ENCODE results near the gene ADAMTS17. TPM values are rescaled to one million over a fixed set of nuclear protein-coding genes. Genes with fewer than 3 reads are reported as not detected.
"Not testable (repeated sequence)": the region's sequence is repeated elsewhere in the genome, so short reads cannot be mapped to it uniquely, and the experiment has no call there.

ADAMTS17 gene
- polyA plus RNA-seq, 3 donors from 2014 or later: 0.27 to 0.53 TPM; not detected in 1

DNA sequence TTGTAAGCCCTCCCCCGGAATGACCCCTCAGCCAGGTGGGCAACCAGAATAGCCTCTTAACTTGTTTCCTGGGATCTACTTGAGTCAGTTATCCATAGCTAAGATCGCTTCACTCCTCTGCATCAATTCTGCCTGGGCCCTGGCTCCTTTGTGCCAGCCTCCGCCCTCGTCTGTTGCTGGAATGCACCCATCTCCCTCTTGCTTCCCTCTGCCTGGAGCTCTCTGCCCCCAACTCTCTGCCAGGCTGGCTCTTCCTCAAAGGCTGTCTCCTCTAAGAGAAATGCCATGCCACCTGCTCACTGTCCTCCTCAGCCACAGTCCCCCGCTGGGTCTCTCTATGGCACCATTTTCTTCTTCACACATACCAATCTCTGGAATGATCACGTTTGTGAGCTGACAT, 240.8 kb downstream of the ADAMTS17 start:
- H3K27ac Mint-ChIP-seq: no peak overlapping the region

DNA sequence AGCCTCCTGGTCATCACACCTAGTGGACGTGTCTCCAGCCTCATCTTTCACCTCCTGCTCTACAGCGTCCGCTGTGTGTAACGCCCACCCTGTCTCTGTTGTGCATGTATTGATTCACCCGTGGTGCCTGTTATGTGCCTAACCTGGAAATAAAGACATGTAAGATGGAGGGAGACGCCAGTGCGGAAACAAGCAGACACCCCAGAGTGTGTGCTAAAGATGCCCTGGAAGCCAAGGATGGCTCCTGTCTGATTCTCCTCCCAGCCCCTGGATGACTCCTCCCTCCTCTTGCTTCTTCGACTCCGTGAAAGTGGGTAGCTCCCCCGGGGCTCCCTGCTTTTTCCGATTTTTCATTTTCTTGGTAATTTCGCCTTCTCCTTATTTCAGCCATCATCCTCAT, 241.8 kb downstream of the ADAMTS17 start:
- Mint-ChIP-seq H3K27me3 (ENCODE audit: low read depth in 3 of 3) (peaks cover 0 to 5% (median 3%) of the 10 kb centered on the region in 3 donors), H3K27ac (no peak overlapping the region), H3K36me3 (no peaks in the 10 kb centered on the region), H3K4me1 (no peaks in the 10 kb centered on the region), H3K9me3 (no peaks in the 10 kb centered on the region), H3K4me3 (no peak overlapping the region)
- no peak for DNase-seq

More for the DNA sequence above, 240.8 kb downstream of the ADAMTS17 start:
- Mint-ChIP-seq H3K4me3 (no peak overlapping the region), H3K36me3 (no peaks in the 10 kb centered on the region), H3K4me1 (no peaks in the 10 kb centered on the region), H3K9me3 (no peaks in the 10 kb centered on the region), H3K27me3 (ENCODE audit: low read depth in 3 of 3) (peaks cover 0 to 5% (median 3%) of the 10 kb centered on the region in 3 donors)
- no peak for DNase-seq

GRCh38 chr15:100098705-100099104, 243.1 kb downstream of the ADAMTS17 start:
- H3K27ac Mint-ChIP-seq: no peak overlapping the region
- H3K4me3 Mint-ChIP-seq: no peak overlapping the region
- peaks cover 0 to 5% (median 3%) of the 10 kb centered on the region in 3 donors for H3K27me3 Mint-ChIP-seq (ENCODE audit: low read depth in 3 of 3)
- no peaks in the 10 kb centered on the region for H3K4me1 Mint-ChIP-seq
- no peaks in the 10 kb centered on the region for H3K9me3 Mint-ChIP-seq
- no peak for DNase-seq
- H3K36me3 Mint-ChIP-seq: no peaks in the 10 kb centered on the region

- Mint-ChIP-seq H3K27ac (no peak overlapping the region), H3K4me1 (no peaks in the 10 kb centered on the region), H3K4me3 (no peak overlapping the region), H3K36me3 (no peaks in the 10 kb centered on the region), H3K9me3 (no peaks in the 10 kb centered on the region), H3K27me3 (ENCODE audit: low read depth in 3 of 3) (peaks cover 2 to 5% (median 3%) of the 10 kb centered on the region in 3 donors)
- DNase-seq: no peak
These were observed 244.2 kb downstream of the ADAMTS17 start for GRCh38 chr15:100097342-100098127.

- Mint-ChIP-seq H3K4me3 (no peak overlapping the region), H3K4me1 (no peaks in the 10 kb centered on the region), H3K27ac (no peak overlapping the region), H3K27me3 (ENCODE audit: low read depth in 3 of 3) (peaks cover 2 to 3% (median 2%) of the 10 kb centered on the region in 3 donors), H3K36me3 (no peaks in the 10 kb centered on the region), H3K9me3 (no peaks in the 10 kb centered on the region)
- no peak for DNase-seq
These were observed 245.1 kb downstream of the ADAMTS17 start for GRCh38 chr15:100096700-100097099.

DNA sequence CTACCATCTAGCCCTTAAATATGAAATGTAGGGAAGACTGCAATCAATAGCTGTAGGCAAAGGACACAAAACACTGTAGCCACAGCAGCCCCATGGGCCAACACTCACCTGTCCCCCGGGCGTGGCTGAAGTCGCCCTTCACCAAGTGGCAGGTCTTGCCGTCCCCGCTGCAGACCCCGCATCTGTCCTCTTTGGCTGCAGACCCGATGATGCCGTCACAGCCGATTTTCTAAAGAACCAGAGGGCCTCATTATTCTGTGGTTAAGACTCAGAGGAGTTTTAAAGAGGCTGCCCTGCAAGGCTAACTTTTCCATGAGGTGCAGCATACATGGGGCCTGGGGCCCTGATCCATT, 245.6 kb downstream of the ADAMTS17 start:
- no peaks in the 10 kb centered on the region for H3K36me3 Mint-ChIP-seq
- DNase-seq: no peak
- H3K4me3 Mint-ChIP-seq: no peak overlapping the region
- peaks cover 2 to 3% (median 2%) of the 10 kb centered on the region in 3 donors for H3K27me3 Mint-ChIP-seq (ENCODE audit: low read depth in 3 of 3)
- no peaks in the 10 kb centered on the region for H3K9me3 Mint-ChIP-seq
- no peak overlapping the region for H3K27ac Mint-ChIP-seq
- H3K4me1 Mint-ChIP-seq: no peaks in the 10 kb centered on the region

DNA sequence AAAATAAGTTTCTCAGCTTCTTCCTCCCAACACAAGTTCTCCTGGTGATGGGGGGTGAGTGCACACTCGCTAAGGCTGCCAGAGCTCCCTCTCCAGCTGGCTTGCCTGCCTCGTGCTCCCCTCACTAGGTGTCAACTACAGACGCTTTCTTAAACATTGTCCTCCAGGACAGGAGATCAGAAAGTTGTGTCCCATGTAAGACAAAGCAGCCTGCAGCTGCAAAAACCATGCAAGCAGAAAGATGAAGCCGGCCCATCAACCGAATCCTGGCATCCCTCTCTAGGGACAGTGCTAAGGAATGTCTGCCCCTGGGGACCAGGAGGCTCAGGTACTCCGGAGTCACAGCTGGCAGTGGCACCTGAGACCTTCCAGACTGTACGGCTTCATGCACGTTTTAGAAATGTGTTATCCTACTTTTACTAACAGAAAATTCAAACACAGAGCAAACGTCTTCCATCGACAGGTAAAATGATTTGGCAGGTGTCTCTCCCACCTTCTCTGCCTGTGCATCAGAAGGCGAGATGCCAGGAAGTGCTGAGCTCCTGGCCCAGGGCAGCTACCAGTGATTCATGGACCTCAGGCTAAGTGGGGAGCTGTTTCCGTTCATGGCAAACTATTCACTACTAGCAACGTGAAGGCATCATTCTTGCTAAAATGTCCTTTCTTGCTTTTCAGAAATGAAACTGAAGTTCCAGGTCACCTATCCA, 246.1 kb downstream of the ADAMTS17 start:
- no peaks in the 10 kb centered on the region for H3K36me3 Mint-ChIP-seq
- no peak overlapping the region for H3K4me3 Mint-ChIP-seq
- no peaks in the 10 kb centered on the region for H3K9me3 Mint-ChIP-seq
- H3K4me1 Mint-ChIP-seq: no peaks in the 10 kb centered on the region
- DNase-seq: no peak
- H3K27ac Mint-ChIP-seq: no peak overlapping the region
- peaks cover under 1 to 3% (median 2%) of the 10 kb centered on the region in 3 donors for H3K27me3 Mint-ChIP-seq (ENCODE audit: low read depth in 3 of 3)

- no peaks in the 10 kb centered on the region for H3K36me3 Mint-ChIP-seq
- H3K27me3 Mint-ChIP-seq (ENCODE audit: low read depth in 3 of 3): peaks cover 0 to 3% (median 2%) of the 10 kb centered on the region in 3 donors
- H3K27ac Mint-ChIP-seq: no peak overlapping the region
- H3K4me1 Mint-ChIP-seq: no peaks in the 10 kb centered on the region
- H3K9me3 Mint-ChIP-seq: no peaks in the 10 kb centered on the region
- no peak overlapping the region for H3K4me3 Mint-ChIP-seq
- DNase-seq: no peak
These were observed 247.7 kb downstream of the ADAMTS17 start for GRCh38 chr15:100094127-100094510.

- Mint-ChIP-seq H3K9me3 (no peaks in the 10 kb centered on the region), H3K4me3 (no peak overlapping the region), H3K36me3 (no peaks in the 10 kb centered on the region), H3K4me1 (no peaks in the 10 kb centered on the region), H3K27me3 (ENCODE audit: low read depth in 3 of 3) (peaks cover 0 to 2% (median 1%) of the 10 kb centered on the region in 3 donors), H3K27ac (no peak overlapping the region)
- no peak for DNase-seq
These were observed 248.3 kb downstream of the ADAMTS17 start for GRCh38 chr15:100093211-100094126.

DNA sequence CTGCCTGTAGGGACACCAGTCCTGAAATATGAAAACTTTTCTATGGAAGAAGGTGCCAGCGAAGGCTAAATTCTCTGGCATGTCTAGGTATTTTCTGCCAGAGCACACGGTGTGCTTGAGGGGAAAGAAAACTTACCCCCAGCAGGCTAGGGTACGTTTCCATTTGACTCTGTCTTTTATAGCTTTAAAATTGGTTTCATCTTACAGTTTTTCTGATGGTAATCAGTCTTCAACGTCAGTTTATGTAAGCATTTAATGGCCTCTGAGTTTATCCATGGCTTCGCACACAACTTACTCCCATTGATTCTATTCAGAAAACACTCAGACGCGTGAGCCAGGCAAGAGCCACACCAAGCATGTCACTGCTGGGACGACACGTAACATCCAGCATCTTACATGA, 249.7 kb downstream of the ADAMTS17 start:
- Mint-ChIP-seq H3K27ac (no peak overlapping the region), H3K36me3 (no peaks in the 10 kb centered on the region), H3K27me3 (ENCODE audit: low read depth in 3 of 3) (peaks cover 0 to 2% (median 0%) of the 10 kb centered on the region in 3 donors), H3K4me1 (no peaks in the 10 kb centered on the region), H3K9me3 (peaks cover 0 to under 1% (median 0%) of the 10 kb centered on the region in 6 donors), H3K4me3 (no peak overlapping the region)
- DNase-seq: no peak

DNA sequence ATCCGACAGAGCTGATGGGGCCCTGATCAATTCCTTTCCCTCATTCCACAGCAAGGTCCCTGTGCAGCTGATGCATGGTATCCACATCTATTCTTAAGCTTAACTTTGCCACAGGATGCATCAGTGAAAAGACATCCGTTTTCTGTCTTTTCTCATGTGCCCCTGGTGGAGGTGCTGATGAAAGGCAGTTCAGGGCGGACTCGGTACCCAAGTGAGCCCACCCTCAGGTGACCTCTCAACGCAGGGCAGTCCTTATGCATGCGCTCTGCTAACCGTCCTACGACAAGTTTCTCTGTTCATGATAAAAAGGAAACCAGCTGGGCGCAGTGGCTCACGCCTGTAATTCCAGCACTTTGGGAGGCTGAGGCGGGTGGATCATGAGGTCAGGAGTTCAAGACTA, 251.4 kb downstream of the ADAMTS17 start:
- H3K27ac Mint-ChIP-seq: no peak overlapping the region
- H3K4me1 Mint-ChIP-seq: no peaks in the 10 kb centered on the region
- H3K4me3 Mint-ChIP-seq: no peak overlapping the region

DNA sequence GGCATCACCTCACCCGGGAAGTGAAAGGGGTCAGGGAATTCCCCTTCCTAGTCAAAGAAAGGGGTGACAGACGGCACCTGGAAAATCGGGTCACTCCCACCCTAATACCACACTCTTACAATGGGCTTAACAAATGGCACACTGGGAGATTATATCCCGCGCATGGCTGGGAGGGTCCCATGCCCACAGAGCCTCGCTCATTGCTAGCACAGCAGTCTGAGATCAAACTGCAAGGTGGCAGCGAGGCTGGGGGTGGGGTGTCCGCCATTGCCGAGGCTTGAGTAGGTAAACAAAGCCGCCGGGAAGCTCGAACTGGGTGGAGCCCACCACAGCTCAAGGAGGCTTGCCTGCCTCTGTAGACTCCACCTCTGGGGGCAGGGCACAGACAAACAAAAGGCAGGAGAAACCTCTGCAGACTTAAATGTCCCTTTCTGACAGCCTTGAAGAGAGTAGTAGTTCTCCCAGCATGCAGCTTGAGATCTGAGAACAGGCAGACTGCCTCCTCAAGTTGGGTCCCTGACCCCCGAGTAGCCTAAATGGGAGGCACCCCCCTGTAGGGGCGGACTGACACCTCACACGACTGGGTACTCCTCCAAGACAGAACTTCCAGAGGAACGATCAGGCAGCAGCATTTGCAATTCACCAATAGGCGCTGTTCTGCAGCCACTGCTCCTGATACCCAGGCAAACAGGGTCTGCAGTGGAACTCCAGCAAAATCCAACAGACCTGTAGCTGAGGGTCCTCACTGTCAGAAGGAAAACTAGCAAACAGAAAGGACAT, 257.5 kb downstream of the ADAMTS17 start:
- H3K4me1 Mint-ChIP-seq, H3K4me3 Mint-ChIP-seq: not testable (repeated sequence)

More for the DNA sequence above, 251.4 kb downstream of the ADAMTS17 start:
- peaks cover 0 to 4% (median 0%) of the 10 kb centered on the region in 3 donors for H3K27me3 Mint-ChIP-seq (ENCODE audit: low read depth in 3 of 3)
- DNase-seq: no peak
- no peaks in the 10 kb centered on the region for H3K36me3 Mint-ChIP-seq
- H3K9me3 Mint-ChIP-seq: peaks cover 0 to 5% (median 0%) of the 10 kb centered on the region in 6 donors

DNA sequence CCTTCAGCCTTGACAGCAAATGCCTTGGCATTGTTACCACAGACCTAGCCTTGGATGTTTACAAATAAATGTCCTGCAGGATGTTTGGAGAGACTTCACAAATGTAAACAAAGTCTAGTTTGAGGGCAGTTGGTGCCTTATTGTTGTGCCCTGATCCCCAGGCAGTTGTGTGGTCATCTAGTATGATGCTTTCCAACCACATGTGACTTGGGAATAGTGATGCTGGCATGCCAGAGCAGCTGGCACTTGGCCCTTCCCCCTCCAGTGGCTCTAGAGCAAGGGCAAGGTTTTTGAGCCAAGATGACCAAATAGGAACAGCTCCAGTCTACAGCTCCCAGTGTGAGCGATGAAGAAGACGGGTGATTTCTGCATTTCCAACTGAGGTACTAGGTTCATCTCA, 258.2 kb downstream of the ADAMTS17 start:
- no peak overlapping the region for H3K27ac Mint-ChIP-seq
- H3K36me3 Mint-ChIP-seq: no peaks in the 10 kb centered on the region
- H3K27me3 Mint-ChIP-seq (ENCODE audit: low read depth in 3 of 3): peaks cover 0 to 6% (median 2%) of the 10 kb centered on the region in 3 donors
- H3K9me3 Mint-ChIP-seq: peaks cover 0 to 5% (median 0%) of the 10 kb centered on the region in 6 donors
- no peak for DNase-seq
- H3K4me1 Mint-ChIP-seq: no peaks in the 10 kb centered on the region
- H3K4me3 Mint-ChIP-seq: no peak overlapping the region

More for the DNA sequence above, 257.5 kb downstream of the ADAMTS17 start:
- DNase-seq; H3K9me3 Mint-ChIP-seq; H3K27ac Mint-ChIP-seq; H3K36me3 Mint-ChIP-seq; H3K27me3 Mint-ChIP-seq (ENCODE audit: low read depth in 3 of 3): not testable (repeated sequence)

Data from immature natural killer cell (primary cell).